Vagina (tissue), 2 donors: ENCODE data around the gene ASB16.

Experiments used
- CTCF ChIP-seq, 3 experiments: fragments of 450-650 bp in 2 of 3; fragments of 200-600 bp in 1 of 3; sonication (generic) in 1 of 3; IDR thresholded peaks; one replicate each; pipeline ENCODE4 v1.5.1; 2017 to 2019; ENCODE audit warnings: antibody characterized with exemption in 3 of 3, mild to moderate bottlenecking in 2 of 3, moderate library complexity in 2 of 3
- POLR2A ChIP-seq, 2 donors: fragments of 450-650 bp; IDR thresholded peaks; one replicate each; pipeline ENCODE4 v1.6.1; 2017; ENCODE audit warnings: antibody characterized with exemption in 2 of 2, mild to moderate bottlenecking in 2 of 2, moderate library complexity in 2 of 2

GRCh38 chr17:44187131-44187899 lies 16.8 kb downstream of the ASB16 start:
- no peak for TF ChIP-seq CTCF (IDR thresholded peaks at IDR 0.05)
- TF ChIP-seq POLR2A (IDR thresholded peaks at IDR 0.05), result no peak
